Right lobe of liver (tissue), 4 donors: Measurements from ENCODE around the gene MTMR6.

Source experiments
- POLR2A ChIP-seq: fragments of 450-650 bp; IDR thresholded peaks from one replicate; pipeline ENCODE4 v1.6.1; 2017; ENCODE audit warnings: antibody characterized with exemption, mild to moderate bottlenecking
- TF ChIP-seq, protein P1 (sequence below), 4 donors: fragments of 200-600 bp in 3 of 4; fragments of 450-650 bp in 1 of 4; IDR thresholded peaks; one replicate each; pipeline versions ENCODE4 v1.5.1 to v1.8.0; 2016 to 2022; ENCODE audit warnings: antibody characterized with exemption in 4 of 4, mild to moderate bottlenecking in 2 of 4
- donor health status: DM: no; HTN: no; CAD: no.
- donor health status: DM: no; HTN: no; CAD: no.
- donor health status: DM: no; HTN: yes; CAD: no.

DNA sequence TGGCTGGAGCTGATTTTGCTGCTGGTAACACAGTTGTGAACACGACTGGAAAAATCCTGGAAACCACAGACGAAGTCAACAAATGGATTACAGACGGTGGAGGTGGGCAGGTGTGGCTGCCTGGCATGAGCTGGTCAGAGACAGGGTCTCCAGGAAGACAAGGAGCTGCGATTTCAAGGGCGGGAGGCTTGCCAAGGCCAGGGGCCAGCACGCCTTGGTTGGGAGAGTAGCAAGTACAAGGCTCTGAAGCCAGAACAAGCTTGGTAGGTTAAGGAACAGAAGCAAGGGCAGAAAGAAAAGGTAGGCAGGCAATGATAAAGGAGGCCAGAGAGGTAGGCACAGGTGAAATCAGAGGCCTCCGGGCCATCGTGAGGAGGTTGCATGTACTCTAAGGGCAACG lies 64.5 kb downstream of the MTMR6 start:
- TF ChIP-seq, protein P1, sequence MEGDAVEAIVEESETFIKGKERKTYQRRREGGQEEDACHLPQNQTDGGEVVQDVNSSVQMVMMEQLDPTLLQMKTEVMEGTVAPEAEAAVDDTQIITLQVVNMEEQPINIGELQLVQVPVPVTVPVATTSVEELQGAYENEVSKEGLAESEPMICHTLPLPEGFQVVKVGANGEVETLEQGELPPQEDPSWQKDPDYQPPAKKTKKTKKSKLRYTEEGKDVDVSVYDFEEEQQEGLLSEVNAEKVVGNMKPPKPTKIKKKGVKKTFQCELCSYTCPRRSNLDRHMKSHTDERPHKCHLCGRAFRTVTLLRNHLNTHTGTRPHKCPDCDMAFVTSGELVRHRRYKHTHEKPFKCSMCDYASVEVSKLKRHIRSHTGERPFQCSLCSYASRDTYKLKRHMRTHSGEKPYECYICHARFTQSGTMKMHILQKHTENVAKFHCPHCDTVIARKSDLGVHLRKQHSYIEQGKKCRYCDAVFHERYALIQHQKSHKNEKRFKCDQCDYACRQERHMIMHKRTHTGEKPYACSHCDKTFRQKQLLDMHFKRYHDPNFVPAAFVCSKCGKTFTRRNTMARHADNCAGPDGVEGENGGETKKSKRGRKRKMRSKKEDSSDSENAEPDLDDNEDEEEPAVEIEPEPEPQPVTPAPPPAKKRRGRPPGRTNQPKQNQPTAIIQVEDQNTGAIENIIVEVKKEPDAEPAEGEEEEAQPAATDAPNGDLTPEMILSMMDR (IDR thresholded peaks at IDR 0.05): no peak
- TF ChIP-seq POLR2A: no peak
